HEK293 (cell line): ENCODE measurements around the gene FAM120B.

Source experiments
- BCL11B ChIP-seq: fragments of 450-650 bp; formaldehyde crosslinking; IDR thresholded peaks from 2 replicates; pipeline ENCODE4 v1.5.1; 2016; ENCODE audit warnings: low read depth, missing biosample characterization, missing genetic modification characterization
- HOXC10 ChIP-seq: sonication (generic); formaldehyde crosslinking; IDR thresholded peaks from 2 replicates; pipeline ENCODE4 v1.8.1; 2023; ENCODE audit warnings: mild to moderate bottlenecking, missing genetic modification reagents
- MYNN ChIP-seq: fragments of 450-650 bp; formaldehyde crosslinking; IDR thresholded peaks from 2 replicates; pipeline ENCODE4 v1.5.1; 2016; ENCODE audit warnings: missing biosample characterization, missing genetic modification characterization, borderline replicate concordance
- OSR2 ChIP-seq: fragments of 450-650 bp; formaldehyde crosslinking; IDR thresholded peaks from 2 replicates; pipeline ENCODE4 v1.5.1; 2016; ENCODE audit warnings: missing biosample characterization, missing genetic modification characterization
- RBAK ChIP-seq: fragments of 450-650 bp; formaldehyde crosslinking; IDR thresholded peaks from 2 replicates; pipeline ENCODE4 v1.5.1; 2016; ENCODE audit warnings: missing biosample characterization, missing genetic modification characterization
- REPIN1 ChIP-seq: fragments of 450-650 bp; formaldehyde crosslinking; IDR thresholded peaks from 2 replicates; pipeline ENCODE4 v1.5.1; 2017; ENCODE audit warnings: missing biosample characterization, missing genetic modification characterization, low read depth
- TRIM28 ChIP-seq: IDR thresholded peaks from 2 replicates; pipeline ENCODE4 v1.6.1; 2011; ENCODE audit warnings: low read length, control low read depth, borderline replicate concordance
- ZNF10 ChIP-seq: fragments of 450-650 bp; formaldehyde crosslinking; IDR thresholded peaks from 2 replicates; pipeline ENCODE4 v1.5.1; 2017; ENCODE audit warnings: missing biosample characterization, missing genetic modification characterization
- ZNF138 ChIP-seq: fragments of 450-650 bp; formaldehyde crosslinking; IDR thresholded peaks from 2 replicates; pipeline ENCODE4 v1.5.1; 2016; ENCODE audit warnings: missing biosample characterization, missing genetic modification characterization, borderline replicate concordance
- ZNF169 ChIP-seq: fragments of 450-650 bp; formaldehyde crosslinking; IDR thresholded peaks from 2 replicates; pipeline ENCODE4 v1.5.1; 2016; ENCODE audit warnings: missing biosample characterization, missing genetic modification characterization
- ZNF184 ChIP-seq: fragments of 450-650 bp; IDR thresholded peaks from 2 replicates; pipeline ENCODE4 v1.5.1; 2018; ENCODE audit warnings: missing biosample characterization, mild to moderate bottlenecking, missing genetic modification characterization
- ZNF302 ChIP-seq: fragments of 450-650 bp; formaldehyde crosslinking; IDR thresholded peaks from 2 replicates; pipeline ENCODE4 v1.5.1; 2016; ENCODE audit warnings: missing biosample characterization, missing genetic modification characterization, low read depth
- ZNF416 ChIP-seq: fragments of 450-650 bp; formaldehyde crosslinking; IDR thresholded peaks from 2 replicates; pipeline ENCODE4 v1.5.1; 2016; ENCODE audit warnings: missing biosample characterization, missing genetic modification characterization
- ZNF423 ChIP-seq: fragments of 450-650 bp; formaldehyde crosslinking; IDR thresholded peaks from 2 replicates; pipeline ENCODE4 v1.5.1; 2016; ENCODE audit warnings: missing biosample characterization, missing genetic modification characterization
- ZNF629 ChIP-seq: fragments of 450-650 bp; formaldehyde crosslinking; IDR thresholded peaks from 2 replicates; pipeline ENCODE4 v1.5.1; 2017; ENCODE audit warnings: missing biosample characterization, missing genetic modification characterization
- TF ChIP-seq, protein P1 (sequence below): fragments of 450-650 bp; formaldehyde crosslinking; IDR thresholded peaks from 2 replicates; pipeline ENCODE4 v1.5.0; 2017; ENCODE audit warnings: missing biosample characterization, missing genetic modification characterization, borderline replicate concordance
- TF ChIP-seq, protein P2 (sequence below): fragments of 450-650 bp; formaldehyde crosslinking; IDR thresholded peaks from 2 replicates; pipeline ENCODE4 v1.5.1; 2016; ENCODE audit warnings: missing biosample characterization, missing genetic modification characterization
- TF ChIP-seq, protein P3 (sequence below): fragments of 450-650 bp; formaldehyde crosslinking; IDR thresholded peaks from 2 replicates; pipeline ENCODE4 v1.5.1; 2016; ENCODE audit warnings: missing biosample characterization, missing genetic modification characterization, borderline replicate concordance
- TF ChIP-seq, protein P4 (sequence below): fragments of 450-650 bp; formaldehyde crosslinking; IDR thresholded peaks from 2 replicates; pipeline ENCODE4 v1.5.1; 2016; ENCODE audit warnings: missing biosample characterization, missing genetic modification characterization, borderline replicate concordance
- TF ChIP-seq, protein P5 (sequence below): fragments of 450-650 bp; formaldehyde crosslinking; conservative IDR thresholded peaks from 2 replicates; pipeline ENCODE4 v1.5.1; 2016; ENCODE audit warnings: low read depth, missing biosample characterization, missing genetic modification characterization
- TF ChIP-seq, protein P6 (sequence below): fragments of 450-650 bp; formaldehyde crosslinking; IDR thresholded peaks from 2 replicates; pipeline ENCODE4 v1.5.1; 2016; ENCODE audit warnings: missing biosample characterization, missing genetic modification characterization

The FAM120B gene

DNA sequence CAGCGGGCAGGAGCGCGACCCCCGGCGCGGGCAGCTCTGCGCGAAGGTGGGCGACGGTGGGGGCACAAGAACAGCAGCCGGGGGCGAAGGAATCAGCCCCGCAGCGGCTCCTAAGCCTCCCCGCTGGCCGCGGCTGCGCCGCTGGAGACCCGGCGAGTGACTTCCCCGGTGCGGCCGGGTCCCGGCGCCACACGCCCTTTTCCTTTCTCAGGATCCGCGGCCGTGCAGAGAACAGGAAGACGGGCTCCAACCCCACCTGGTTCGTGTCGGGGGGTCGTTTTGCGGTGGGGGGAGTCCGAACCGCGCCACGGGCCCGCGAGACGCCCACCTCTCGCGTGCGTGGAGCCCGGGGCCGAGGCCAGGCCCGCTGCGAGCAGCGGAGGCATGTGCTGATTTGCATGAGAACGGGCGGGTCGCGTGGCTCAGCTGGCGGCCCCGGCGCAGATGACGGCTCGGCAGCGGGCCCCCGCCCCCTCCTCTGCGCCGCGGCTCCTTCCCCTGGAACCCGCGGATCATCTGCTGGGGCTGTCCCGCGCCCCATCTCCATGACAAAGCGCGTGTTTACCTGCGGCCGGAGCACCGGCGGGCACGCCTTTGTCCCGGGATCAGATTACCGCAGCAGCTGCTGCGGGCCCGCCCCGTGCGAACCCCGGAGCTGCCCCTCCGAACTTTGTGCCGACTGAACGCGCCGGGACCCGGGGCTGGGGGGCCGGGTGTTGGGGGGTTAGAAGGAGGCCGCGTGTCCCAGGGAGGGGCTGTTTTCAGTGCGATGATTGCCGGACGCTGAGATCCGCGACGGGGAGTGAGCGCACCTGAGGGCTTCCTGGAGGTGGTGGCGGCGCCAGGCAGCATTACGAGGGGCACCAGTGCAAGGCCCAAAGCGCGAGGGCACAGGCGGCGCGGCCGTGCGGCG is 10.8 kb upstream of the FAM120B start (continued):
- TF ChIP-seq, protein P1, sequence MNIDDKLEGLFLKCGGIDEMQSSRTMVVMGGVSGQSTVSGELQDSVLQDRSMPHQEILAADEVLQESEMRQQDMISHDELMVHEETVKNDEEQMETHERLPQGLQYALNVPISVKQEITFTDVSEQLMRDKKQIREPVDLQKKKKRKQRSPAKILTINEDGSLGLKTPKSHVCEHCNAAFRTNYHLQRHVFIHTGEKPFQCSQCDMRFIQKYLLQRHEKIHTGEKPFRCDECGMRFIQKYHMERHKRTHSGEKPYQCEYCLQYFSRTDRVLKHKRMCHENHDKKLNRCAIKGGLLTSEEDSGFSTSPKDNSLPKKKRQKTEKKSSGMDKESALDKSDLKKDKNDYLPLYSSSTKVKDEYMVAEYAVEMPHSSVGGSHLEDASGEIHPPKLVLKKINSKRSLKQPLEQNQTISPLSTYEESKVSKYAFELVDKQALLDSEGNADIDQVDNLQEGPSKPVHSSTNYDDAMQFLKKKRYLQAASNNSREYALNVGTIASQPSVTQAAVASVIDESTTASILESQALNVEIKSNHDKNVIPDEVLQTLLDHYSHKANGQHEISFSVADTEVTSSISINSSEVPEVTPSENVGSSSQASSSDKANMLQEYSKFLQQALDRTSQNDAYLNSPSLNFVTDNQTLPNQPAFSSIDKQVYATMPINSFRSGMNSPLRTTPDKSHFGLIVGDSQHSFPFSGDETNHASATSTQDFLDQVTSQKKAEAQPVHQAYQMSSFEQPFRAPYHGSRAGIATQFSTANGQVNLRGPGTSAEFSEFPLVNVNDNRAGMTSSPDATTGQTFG (tag by site-specific recombination), result no peak
- no peak for TF ChIP-seq ZNF423 (tag by site-specific recombination)
- TF ChIP-seq, protein P2, sequence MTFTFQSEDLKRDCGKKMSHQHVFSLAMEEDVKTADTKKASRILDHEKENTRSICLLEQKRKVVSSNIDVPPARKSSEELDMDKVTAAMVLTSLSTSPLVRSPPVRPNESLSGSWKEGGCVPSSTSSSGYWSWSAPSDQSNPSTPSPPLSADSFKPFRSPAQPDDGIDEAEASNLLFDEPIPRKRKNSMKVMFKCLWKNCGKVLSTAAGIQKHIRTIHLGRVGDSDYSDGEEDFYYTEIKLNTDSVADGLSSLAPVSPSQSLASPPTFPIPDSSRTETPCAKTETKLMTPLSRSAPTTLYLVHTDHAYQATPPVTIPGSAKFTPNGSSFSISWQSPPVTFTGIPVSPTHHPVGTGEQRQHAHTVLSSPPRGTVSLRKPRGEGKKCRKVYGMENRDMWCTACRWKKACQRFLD (tag by site-specific recombination), result no peak
- TF ChIP-seq BCL11B (tag by site-specific recombination), result no peak
- TF ChIP-seq ZNF184, result peak; percentile 6; the same call in 1 of the 2 replicates
- TF ChIP-seq, protein P3, sequence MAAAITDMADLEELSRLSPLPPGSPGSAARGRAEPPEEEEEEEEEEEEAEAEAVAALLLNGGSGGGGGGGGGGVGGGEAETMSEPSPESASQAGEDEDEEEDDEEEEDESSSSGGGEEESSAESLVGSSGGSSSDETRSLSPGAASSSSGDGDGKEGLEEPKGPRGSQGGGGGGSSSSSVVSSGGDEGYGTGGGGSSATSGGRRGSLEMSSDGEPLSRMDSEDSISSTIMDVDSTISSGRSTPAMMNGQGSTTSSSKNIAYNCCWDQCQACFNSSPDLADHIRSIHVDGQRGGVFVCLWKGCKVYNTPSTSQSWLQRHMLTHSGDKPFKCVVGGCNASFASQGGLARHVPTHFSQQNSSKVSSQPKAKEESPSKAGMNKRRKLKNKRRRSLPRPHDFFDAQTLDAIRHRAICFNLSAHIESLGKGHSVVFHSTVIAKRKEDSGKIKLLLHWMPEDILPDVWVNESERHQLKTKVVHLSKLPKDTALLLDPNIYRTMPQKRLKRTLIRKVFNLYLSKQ (tag by site-specific recombination), result no peak
- TF ChIP-seq REPIN1 (tag by site-specific recombination), result no peak
- TF ChIP-seq TRIM28, result no peak
- TF ChIP-seq, protein P4, sequence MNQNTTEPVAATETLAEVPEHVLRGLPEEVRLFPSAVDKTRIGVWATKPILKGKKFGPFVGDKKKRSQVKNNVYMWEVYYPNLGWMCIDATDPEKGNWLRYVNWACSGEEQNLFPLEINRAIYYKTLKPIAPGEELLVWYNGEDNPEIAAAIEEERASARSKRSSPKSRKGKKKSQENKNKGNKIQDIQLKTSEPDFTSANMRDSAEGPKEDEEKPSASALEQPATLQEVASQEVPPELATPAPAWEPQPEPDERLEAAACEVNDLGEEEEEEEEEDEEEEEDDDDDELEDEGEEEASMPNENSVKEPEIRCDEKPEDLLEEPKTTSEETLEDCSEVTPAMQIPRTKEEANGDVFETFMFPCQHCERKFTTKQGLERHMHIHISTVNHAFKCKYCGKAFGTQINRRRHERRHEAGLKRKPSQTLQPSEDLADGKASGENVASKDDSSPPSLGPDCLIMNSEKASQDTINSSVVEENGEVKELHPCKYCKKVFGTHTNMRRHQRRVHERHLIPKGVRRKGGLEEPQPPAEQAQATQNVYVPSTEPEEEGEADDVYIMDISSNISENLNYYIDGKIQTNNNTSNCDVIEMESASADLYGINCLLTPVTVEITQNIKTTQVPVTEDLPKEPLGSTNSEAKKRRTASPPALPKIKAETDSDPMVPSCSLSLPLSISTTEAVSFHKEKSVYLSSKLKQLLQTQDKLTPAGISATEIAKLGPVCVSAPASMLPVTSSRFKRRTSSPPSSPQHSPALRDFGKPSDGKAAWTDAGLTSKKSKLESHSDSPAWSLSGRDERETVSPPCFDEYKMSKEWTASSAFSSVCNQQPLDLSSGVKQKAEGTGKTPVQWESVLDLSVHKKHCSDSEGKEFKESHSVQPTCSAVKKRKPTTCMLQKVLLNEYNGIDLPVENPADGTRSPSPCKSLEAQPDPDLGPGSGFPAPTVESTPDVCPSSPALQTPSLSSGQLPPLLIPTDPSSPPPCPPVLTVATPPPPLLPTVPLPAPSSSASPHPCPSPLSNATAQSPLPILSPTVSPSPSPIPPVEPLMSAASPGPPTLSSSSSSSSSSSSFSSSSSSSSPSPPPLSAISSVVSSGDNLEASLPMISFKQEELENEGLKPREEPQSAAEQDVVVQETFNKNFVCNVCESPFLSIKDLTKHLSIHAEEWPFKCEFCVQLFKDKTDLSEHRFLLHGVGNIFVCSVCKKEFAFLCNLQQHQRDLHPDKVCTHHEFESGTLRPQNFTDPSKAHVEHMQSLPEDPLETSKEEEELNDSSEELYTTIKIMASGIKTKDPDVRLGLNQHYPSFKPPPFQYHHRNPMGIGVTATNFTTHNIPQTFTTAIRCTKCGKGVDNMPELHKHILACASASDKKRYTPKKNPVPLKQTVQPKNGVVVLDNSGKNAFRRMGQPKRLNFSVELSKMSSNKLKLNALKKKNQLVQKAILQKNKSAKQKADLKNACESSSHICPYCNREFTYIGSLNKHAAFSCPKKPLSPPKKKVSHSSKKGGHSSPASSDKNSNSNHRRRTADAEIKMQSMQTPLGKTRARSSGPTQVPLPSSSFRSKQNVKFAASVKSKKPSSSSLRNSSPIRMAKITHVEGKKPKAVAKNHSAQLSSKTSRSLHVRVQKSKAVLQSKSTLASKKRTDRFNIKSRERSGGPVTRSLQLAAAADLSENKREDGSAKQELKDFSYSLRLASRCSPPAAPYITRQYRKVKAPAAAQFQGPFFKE (tag by site-specific recombination), result no peak
- no peak for TF ChIP-seq HOXC10 (CRISPR knock-in tag)
- no peak for TF ChIP-seq ZNF302 (tag by site-specific recombination)
- TF ChIP-seq ZNF10, result peak; percentile 41; the same call in 1 of the 2 replicates
- TF ChIP-seq OSR2 (tag by site-specific recombination), result no peak
- TF ChIP-seq ZNF169 (tag by site-specific recombination), result no peak
- TF ChIP-seq, protein P5, sequence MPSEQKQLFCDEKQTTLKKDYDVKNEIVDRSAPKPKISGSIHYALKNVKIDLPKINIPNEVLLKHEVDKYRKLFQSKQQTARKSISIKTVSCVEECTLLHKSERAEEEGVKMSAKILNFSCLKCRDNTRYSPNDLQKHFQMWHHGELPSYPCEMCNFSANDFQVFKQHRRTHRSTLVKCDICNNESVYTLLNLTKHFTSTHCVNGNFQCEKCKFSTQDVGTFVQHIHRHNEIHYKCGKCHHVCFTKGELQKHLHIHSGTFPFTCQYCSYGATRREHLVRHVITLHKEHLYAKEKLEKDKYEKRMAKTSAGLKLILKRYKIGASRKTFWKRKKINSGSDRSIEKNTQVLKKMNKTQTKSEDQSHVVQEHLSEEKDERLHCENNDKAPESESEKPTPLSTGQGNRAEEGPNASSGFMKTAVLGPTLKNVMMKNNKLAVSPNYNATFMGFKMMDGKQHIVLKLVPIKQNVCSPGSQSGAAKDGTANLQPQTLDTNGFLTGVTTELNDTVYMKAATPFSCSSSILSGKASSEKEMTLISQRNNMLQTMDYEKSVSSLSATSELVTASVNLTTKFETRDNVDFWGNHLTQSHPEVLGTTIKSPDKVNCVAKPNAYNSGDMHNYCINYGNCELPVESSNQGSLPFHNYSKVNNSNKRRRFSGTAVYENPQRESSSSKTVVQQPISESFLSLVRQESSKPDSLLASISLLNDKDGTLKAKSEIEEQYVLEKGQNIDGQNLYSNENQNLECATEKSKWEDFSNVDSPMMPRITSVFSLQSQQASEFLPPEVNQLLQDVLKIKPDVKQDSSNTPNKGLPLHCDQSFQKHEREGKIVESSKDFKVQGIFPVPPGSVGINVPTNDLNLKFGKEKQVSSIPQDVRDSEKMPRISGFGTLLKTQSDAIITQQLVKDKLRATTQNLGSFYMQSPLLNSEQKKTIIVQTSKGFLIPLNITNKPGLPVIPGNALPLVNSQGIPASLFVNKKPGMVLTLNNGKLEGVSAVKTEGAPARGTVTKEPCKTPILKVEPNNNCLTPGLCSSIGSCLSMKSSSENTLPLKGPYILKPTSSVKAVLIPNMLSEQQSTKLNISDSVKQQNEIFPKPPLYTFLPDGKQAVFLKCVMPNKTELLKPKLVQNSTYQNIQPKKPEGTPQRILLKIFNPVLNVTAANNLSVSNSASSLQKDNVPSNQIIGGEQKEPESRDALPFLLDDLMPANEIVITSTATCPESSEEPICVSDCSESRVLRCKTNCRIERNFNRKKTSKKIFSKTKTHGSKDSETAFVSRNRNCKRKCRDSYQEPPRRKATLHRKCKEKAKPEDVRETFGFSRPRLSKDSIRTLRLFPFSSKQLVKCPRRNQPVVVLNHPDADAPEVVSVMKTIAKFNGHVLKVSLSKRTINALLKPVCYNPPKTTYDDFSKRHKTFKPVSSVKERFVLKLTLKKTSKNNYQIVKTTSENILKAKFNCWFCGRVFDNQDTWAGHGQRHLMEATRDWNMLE, result no peak
- TF ChIP-seq, protein P6, sequence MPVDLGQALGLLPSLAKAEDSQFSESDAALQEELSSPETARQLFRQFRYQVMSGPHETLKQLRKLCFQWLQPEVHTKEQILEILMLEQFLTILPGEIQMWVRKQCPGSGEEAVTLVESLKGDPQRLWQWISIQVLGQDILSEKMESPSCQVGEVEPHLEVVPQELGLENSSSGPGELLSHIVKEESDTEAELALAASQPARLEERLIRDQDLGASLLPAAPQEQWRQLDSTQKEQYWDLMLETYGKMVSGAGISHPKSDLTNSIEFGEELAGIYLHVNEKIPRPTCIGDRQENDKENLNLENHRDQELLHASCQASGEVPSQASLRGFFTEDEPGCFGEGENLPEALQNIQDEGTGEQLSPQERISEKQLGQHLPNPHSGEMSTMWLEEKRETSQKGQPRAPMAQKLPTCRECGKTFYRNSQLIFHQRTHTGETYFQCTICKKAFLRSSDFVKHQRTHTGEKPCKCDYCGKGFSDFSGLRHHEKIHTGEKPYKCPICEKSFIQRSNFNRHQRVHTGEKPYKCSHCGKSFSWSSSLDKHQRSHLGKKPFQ (tag by site-specific recombination), result no peak
- no peak for TF ChIP-seq ZNF416
- no peak for TF ChIP-seq ZNF629 (tag by site-specific recombination)
- TF ChIP-seq MYNN (tag by site-specific recombination), result no peak
- TF ChIP-seq ZNF138 (tag by site-specific recombination), result no peak
- TF ChIP-seq RBAK, result no peak
